PC-9 (cell line): ENCODE measurements around the gene FIG4.

ENCODE experiments used
- CTCF ChIP-seq: fragments of 200-600 bp; sonication (generic); conservative IDR thresholded peaks from 2 replicates; pipeline ENCODE4 v1.6.1; 2017; ENCODE audit warnings: mixed run types, antibody characterized with exemption, mild to moderate bottlenecking, moderate library complexity
- EZH2 ChIP-seq: fragments of 200-600 bp; sonication (generic); IDR thresholded peaks from 2 replicates; pipeline ENCODE4 v1.8.0; 2017; ENCODE audit warnings: antibody characterized with exemption, low read depth

GRCh38 chr6:109702791-109703190 is 11.7 kb downstream of the FIG4 start:
- TF ChIP-seq CTCF (no peak), EZH2 (no peak)
